HL-60 (cell line): ENCODE measurements around the gene LAMP1.

Experiments
- CTCF ChIP-seq: IDR thresholded peaks from one replicate; pipeline ENCODE4 v1.5.1; 2011; ENCODE audit warnings: low read length, control low read depth, inconsistent platforms; ENCODE audit not compliant: insufficient read depth
- GABPA ChIP-seq: IDR thresholded peaks from 2 replicates; pipeline ENCODE4 v1.6.1; 2012; ENCODE audit warnings: low read depth
- POLR2AphosphoS5 ChIP-seq: IDR thresholded peaks from 2 replicates; pipeline ENCODE4 v1.6.1; 2012; ENCODE audit warnings: low read depth
- REST ChIP-seq: IDR thresholded peaks from 2 replicates; pipeline ENCODE4 v1.6.1; 2012; ENCODE audit warnings: low read depth; ENCODE audit not compliant: insufficient replicate concordance
- SPI1 ChIP-seq: IDR thresholded peaks from 2 replicates; pipeline ENCODE4 v1.6.1; 2012; ENCODE audit warnings: low read depth, mild to moderate bottlenecking, borderline replicate concordance

GRCh38 chr13:113364311-113364889, 67.4 kb downstream of the LAMP1 start:
- no peak for TF ChIP-seq POLR2AphosphoS5
- TF ChIP-seq CTCF = no peak
- TF ChIP-seq SPI1 = no peak
- TF ChIP-seq REST = no peak
- TF ChIP-seq GABPA = no peak
